Nephron (organoid): ENCODE measurements around the gene ZSCAN12.
A peak's percentile ranks its signal among the peaks of the same experiment; 100 is the strongest.

ENCODE experiments used
- H3K27ac Mint-ChIP-seq, 3 experiments: 2 replicates each; pipeline ENCODE4 v1.8.0; 2020; ENCODE audit warnings: mixed read lengths in 3 of 3, mild to moderate bottlenecking in 2 of 3, moderate library complexity in 1 of 3
- H3K27me3 Mint-ChIP-seq: 2 replicates; pipeline ENCODE4 v1.8.0; 2021; ENCODE audit warnings: low read depth, mild to moderate bottlenecking, moderate library complexity, mixed read lengths
- H3K36me3 Mint-ChIP-seq: 2 replicates; pipeline ENCODE4 v1.8.0; 2020; ENCODE audit warnings: low read depth, mixed read lengths
- H3K4me1 Mint-ChIP-seq: 2 replicates; pipeline ENCODE4 v1.8.0; 2020; ENCODE audit warnings: mixed read lengths
- H3K4me3 Mint-ChIP-seq, 3 experiments: 2 replicates each; pipeline ENCODE4 v1.8.0; 2020; ENCODE audit warnings: mild to moderate bottlenecking in 3 of 3, mixed read lengths in 3 of 3, moderate library complexity in 2 of 3
- H3K9me3 Mint-ChIP-seq: 2 replicates; pipeline ENCODE4 v1.8.0; 2020; ENCODE audit warnings: mixed read lengths
- TF ChIP-seq, protein P1 (sequence below), 3 experiments: fragments of 200-600 bp; sonication (generic); IDR thresholded peaks; one replicate each; pipeline ENCODE4 v1.5.0; 2021; ENCODE audit warnings: antibody characterized with exemption in 3 of 3; ENCODE audit not compliant: unreplicated experiment in 3 of 3

ZSCAN12 gene

GRCh38 chr6:28390688-28391087 is 8.9 kb downstream of the ZSCAN12 start:
- TF ChIP-seq, protein P1, sequence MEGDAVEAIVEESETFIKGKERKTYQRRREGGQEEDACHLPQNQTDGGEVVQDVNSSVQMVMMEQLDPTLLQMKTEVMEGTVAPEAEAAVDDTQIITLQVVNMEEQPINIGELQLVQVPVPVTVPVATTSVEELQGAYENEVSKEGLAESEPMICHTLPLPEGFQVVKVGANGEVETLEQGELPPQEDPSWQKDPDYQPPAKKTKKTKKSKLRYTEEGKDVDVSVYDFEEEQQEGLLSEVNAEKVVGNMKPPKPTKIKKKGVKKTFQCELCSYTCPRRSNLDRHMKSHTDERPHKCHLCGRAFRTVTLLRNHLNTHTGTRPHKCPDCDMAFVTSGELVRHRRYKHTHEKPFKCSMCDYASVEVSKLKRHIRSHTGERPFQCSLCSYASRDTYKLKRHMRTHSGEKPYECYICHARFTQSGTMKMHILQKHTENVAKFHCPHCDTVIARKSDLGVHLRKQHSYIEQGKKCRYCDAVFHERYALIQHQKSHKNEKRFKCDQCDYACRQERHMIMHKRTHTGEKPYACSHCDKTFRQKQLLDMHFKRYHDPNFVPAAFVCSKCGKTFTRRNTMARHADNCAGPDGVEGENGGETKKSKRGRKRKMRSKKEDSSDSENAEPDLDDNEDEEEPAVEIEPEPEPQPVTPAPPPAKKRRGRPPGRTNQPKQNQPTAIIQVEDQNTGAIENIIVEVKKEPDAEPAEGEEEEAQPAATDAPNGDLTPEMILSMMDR (IDR thresholded peaks at IDR 0.05; ENCODE audit: unreplicated experiment in 3 of 3): no peak
- Mint-ChIP-seq H3K9me3 (no peaks in the 10 kb centered on the region), H3K27me3 (no peaks in the 10 kb centered on the region), H3K27ac (no peak overlapping the region), H3K36me3 (peaks cover 83% of the 10 kb centered on the region), H3K4me3 (no peak overlapping the region), H3K4me1 (peaks cover 18% of the 10 kb centered on the region)

- Mint-ChIP-seq H3K27ac (peak overlapping the region in 1 of 3 experiments; percentile 95), H3K9me3 (peaks cover 6% of the 10 kb centered on the region), H3K36me3 (peaks cover 84% of the 10 kb centered on the region), H3K4me3 (peak overlapping the region in 1 of 3 experiments; percentile 92), H3K4me1 (peaks cover 12% of the 10 kb centered on the region), H3K27me3 (no peaks in the 10 kb centered on the region)
- TF ChIP-seq, protein P1 (IDR thresholded peaks at IDR 0.05; ENCODE audit: unreplicated experiment in 3 of 3): no peak
These were observed 15.4 kb downstream of the ZSCAN12 start for GRCh38 chr6:28384143-28384533.

DNA sequence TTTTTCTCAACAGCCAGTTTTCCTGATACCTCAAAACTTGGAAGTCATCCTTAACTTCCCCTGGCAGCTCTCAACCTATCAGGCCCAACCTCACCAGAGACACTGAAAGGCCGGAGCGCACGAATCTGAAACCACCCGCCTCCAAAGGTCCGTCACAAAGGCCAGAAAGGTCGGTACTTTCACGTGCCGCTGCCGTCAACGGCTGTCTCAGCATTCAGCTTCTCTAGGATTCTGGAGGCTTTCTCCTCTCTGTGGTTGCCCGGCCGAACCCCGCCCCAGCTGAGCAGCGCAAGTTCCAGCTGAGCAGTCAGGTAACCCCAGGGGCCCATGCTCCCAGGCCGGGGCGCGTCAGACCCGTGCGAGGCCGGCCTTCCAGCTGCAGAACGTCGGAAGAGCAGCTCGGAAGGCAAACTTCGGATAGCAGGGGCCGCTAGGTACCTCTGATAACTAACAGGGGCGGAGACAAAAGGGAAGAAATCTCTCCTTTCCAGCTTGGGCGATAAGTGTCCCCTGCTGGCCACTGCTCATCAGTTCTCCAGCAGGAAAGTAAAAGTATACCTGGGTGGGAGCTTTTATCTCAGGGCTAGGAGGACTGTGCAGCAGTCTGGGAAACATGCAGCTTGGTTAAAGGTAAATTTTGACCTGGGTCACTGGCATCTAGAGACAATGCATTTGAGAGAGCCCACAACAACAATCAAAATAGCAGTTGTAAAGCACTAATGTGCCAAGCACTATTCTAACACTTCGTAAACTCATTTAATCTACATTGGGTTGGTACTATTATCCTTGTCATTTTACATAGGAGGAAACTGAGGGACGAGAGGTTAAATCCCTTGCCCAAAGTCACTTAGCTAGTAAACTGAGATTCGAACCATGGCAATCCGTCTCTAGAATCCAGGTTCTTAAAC is 16.1 kb downstream of the ZSCAN12 start:
- TF ChIP-seq, protein P1 (IDR thresholded peaks at IDR 0.05; ENCODE audit: unreplicated experiment in 3 of 3): peak; percentile 63 to 67 (median 63)
- peak overlapping the region; percentile 88 to 92 (median 92) for H3K4me3 Mint-ChIP-seq
- H3K27me3 Mint-ChIP-seq: no peaks in the 10 kb centered on the region
- H3K4me1 Mint-ChIP-seq: peaks cover 12% of the 10 kb centered on the region
- H3K27ac Mint-ChIP-seq: peak overlapping the region; percentile 86 to 96 (median 95)
- peaks cover 84% of the 10 kb centered on the region for H3K36me3 Mint-ChIP-seq
- H3K9me3 Mint-ChIP-seq: peaks cover 6% of the 10 kb centered on the region

DNA sequence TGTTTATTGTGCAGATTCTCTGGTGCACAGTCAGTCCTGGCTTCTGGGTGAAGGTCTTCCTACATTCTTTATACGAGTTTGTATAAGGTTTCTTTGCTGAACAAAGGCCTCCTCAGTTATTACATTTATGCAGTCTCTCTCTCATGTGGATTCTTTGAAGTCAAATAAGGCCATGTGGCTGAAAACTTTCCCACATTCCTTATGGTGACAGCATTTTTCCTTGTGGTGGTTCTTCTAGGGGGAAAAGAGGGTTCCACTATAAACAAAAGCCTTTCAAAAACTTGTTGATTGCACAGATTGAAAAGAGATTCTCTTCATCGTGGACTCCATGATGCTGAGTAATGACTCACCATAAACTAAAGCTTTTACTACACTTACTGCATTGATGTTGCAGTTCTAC is 19.2 kb downstream of the ZSCAN12 start:
- Mint-ChIP-seq H3K27ac (no peak overlapping the region), H3K4me1 (peaks cover 12% of the 10 kb centered on the region)

GRCh38 chr6:28378644-28379043 is 20.9 kb downstream of the ZSCAN12 start:
- H3K27me3 Mint-ChIP-seq: no peaks in the 10 kb centered on the region
- peaks cover 10% of the 10 kb centered on the region for H3K9me3 Mint-ChIP-seq
- TF ChIP-seq, protein P1 (IDR thresholded peaks at IDR 0.05; ENCODE audit: unreplicated experiment in 3 of 3): no peak

More for the DNA sequence above, 19.2 kb downstream of the ZSCAN12 start:
- Mint-ChIP-seq H3K4me3 (no peak overlapping the region), H3K27me3 (no peaks in the 10 kb centered on the region), H3K36me3 (peaks cover 84% of the 10 kb centered on the region), H3K9me3 (peaks cover 10% of the 10 kb centered on the region)
- TF ChIP-seq, protein P1 (IDR thresholded peaks at IDR 0.05; ENCODE audit: unreplicated experiment in 3 of 3): no peak

More at GRCh38 chr6:28378644-28379043, 20.9 kb downstream of the ZSCAN12 start:
- Mint-ChIP-seq H3K36me3 (peaks cover 88% of the 10 kb centered on the region), H3K4me1 (peaks cover 12% of the 10 kb centered on the region), H3K27ac (no peak overlapping the region), H3K4me3 (no peak overlapping the region)
